Skin epidermis (tissue), 12 donors: ENCODE results near the gene GALNTL6.
"Not testable (repeated sequence)": the region's sequence is repeated elsewhere in the genome, so short reads cannot be mapped to it uniquely, and the experiment has no call there.

ENCODE experiments used
- H3K27ac ChIP-seq, 21 experiments: fragments of 200-600 bp; sonication (generic) in 11 of 21; one replicate each; pipeline ENCODE4 v1.5.0; 2020; ENCODE audit warnings: mild to moderate bottlenecking in 3 of 21, inconsistent platforms in 2 of 21, moderate library complexity in 2 of 21
- H3K4me3 ChIP-seq, 7 experiments: fragments of 200-600 bp; sonication (generic) in 2 of 7; one replicate each; pipeline ENCODE4 v1.5.0; 2020; ENCODE audit warnings: inconsistent platforms in 2 of 7, mild to moderate bottlenecking in 2 of 7, moderate library complexity in 1 of 7

Gene GALNTL6

DNA sequence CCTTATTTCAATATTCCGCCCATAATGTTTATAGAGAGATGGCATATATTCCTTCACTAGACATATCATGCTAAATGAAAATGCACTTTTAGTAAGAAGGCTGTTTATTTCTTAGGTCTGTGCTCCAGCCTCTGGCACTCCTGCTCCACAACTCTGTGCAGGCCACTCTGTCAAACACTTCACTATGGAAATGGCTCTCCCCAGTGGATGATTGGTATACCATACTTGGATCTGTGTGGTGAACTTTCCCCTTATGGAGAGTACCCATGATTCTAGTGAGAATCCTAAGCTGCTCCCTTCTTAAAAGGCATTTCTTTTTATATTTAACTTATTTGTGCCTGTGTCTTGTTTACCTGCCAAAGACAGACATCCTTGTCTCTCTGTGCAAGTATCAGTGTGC lies 875.3 kb downstream of the GALNTL6 start:
- Histone ChIP-seq H3K4me3 (no peak overlapping the region), H3K27ac (no peak overlapping the region)

DNA sequence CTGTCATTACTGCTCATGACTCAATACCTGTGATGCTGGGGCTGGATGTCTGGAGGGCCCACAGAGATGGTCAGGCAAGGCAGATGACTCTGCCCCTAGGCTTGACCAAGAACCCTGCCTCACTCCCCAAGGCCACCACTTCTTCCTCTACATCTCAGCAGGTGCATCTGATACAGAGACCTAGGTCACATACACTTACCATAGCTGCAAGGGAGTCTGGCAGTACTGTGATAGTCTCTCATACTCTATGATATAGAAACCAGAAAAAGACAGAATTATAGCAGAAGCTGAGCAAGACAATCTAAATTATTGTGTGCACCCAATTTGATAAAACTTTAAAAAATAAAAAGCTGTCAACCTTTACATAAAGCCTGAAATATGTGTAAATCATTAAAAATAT lies 878.3 kb downstream of the GALNTL6 start:
- no peak overlapping the region for H3K27ac ChIP-seq
- no peak overlapping the region for H3K4me3 ChIP-seq

DNA sequence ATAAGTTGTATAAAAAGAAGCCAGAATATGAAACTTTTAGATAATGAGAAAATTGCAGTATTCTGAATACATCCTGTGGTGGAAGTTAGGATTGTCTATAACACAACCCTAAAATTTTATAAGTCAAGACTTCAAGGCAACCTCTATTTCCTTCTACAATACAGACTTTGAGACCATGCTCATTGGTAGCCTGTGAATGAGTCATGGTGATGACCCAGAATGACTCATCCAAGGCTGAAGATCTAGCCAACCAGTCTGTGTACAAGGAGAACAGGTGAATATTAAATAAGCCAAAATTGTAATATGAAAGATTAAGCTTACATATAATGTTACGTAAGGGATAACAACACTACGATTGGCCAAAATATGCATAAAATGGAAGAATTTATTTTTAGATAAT lies 879.5 kb downstream of the GALNTL6 start:
- Histone ChIP-seq H3K4me3 (no peak overlapping the region), H3K27ac (no peak overlapping the region)

DNA sequence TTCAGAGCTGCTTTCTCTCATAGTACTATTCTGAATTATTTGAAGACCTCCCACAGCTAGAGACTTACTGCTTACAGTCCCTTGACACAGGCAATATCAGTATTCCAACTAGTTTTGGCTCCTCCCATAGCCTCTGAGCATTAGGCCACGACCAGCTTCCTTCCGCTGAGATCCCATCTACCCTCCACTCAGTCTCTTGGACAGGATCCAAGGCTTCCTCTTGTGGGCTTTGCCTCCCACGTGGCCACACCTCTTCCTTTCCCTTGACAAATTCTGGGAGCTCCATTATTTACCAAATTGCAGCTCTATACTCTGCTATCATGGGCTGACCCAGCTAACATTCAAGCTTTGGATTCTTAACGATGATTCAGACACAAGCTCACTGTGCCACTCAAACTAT lies 885.1 kb downstream of the GALNTL6 start:
- Histone ChIP-seq H3K4me3 (no peak overlapping the region), H3K27ac (no peak overlapping the region)

DNA sequence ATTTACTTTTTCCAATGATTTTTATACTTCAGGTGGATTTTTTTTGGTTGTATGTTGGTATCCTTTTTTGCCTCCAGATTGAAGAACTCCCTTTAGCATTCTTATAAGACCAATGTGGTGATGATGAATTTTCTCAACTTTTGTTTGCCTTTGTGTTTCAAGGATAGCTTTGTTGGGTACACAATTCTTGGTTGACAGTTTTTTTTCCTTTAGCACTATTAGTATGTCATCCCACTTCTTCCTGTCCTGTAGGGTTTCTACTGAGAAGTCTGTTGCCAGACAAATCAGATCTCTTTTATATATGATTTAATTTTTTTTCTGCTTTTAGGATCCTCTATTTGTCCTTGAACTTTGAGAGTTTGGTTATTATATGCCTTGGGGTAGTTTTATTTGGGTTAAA lies 892.4 kb downstream of the GALNTL6 start:
- Histone ChIP-seq H3K27ac (no peak overlapping the region), H3K4me3 (no peak overlapping the region)

DNA sequence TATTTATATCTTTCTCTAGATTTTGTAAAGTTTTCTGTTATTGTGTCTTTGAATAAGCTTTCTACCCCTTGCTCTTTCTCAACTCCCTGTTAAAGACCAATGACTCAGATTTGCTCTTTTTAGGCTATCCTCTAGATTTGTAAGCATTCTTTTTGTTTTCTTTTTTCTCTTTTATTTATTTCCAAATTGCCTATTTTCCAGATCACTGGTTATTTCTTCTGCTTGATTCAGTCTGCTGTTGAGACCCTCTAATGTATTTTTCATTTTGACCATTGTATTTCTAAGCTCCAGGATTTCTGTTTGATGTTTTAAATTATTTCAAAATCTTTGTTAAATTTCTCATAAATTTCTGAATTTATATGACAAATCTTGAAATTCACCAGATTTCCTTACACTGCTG lies 892.8 kb downstream of the GALNTL6 start:
- no peak overlapping the region for H3K27ac ChIP-seq

DNA sequence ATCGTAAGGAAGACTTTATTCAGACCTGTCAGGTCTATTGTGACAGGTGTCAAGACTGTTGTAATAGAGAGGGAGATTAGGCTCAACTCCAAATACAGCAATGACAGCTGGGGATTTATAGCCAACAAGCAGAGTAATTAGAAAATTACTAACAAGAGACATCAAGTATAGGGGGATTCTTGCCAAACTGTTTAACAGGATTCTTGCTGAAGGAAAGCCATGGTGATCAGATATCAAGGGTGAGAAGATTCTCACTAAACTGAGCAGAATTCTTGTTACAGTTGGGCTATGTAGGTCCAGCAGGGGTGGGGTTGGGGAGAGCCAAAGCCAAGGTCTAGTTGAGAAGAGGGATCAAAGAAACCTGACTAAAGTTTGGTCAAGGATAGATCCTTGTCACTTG lies 894.4 kb downstream of the GALNTL6 start:
- Histone ChIP-seq H3K27ac (no peak overlapping the region), H3K4me3 (no peak overlapping the region)

More for the DNA sequence above, 892.8 kb downstream of the GALNTL6 start:
- H3K4me3 ChIP-seq, result no peak overlapping the region

DNA sequence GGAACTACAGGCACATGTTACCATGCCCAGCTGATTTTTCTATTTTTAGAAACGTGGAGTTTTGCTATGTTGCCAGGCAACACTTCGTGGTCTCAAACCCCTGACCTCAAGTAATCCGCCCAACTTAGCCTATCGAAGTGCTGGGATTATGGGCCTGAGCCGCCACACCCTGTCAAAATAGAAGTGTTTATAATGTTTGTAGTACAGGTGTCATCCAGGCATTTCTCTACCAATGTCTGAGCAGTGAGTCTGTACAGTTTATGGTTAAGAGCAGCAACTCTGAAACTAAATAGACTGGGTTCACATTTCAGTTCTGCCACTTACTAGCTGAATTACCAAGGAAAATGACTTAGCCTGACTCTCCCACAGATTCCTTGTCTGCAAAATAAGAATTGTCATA lies 895.0 kb downstream of the GALNTL6 start:
- Histone ChIP-seq H3K4me3 (no peak overlapping the region), H3K27ac (no peak overlapping the region)

DNA sequence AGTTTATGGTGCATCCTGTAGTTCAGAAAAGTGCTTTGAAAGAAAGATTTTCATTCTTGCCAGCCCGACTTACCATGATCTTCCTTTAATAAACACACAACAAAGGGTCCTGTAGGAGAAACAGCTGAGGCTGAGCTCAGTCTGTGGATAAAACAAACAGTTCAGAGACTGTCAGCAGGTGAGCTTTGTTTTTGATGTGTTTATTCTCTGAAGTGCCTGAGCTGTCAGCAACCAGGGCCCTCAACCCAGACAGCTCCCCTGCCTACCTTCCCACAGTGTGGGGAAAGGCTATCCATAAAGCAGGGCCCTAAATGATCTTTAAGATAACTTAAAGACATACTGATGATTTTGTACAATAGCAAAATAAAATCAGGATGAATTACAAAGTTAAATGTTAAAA lies 896.2 kb downstream of the GALNTL6 start:
- Histone ChIP-seq H3K4me3 (no peak overlapping the region), H3K27ac (no peak overlapping the region)

DNA sequence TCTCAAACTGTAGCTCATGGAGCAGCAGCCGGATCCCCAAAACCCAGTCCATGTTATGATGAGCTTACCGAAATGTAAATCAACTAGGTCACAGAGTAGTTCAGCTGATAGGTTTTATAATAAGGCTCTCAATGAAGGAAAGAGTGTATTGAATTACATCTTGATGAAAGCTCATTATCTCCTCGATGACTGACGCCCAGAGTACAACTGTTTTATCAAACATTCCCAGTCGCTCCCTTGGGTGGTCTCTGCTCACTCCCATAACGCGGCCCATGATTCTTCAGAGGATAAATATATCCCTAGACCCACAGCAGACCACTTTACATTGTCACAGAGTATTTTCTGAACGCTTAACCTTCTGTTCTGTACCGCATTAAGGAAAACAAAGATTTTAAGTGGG lies 903.1 kb downstream of the GALNTL6 start:
- H3K27ac ChIP-seq, result no peak overlapping the region
- H3K4me3 ChIP-seq, result no peak overlapping the region

DNA sequence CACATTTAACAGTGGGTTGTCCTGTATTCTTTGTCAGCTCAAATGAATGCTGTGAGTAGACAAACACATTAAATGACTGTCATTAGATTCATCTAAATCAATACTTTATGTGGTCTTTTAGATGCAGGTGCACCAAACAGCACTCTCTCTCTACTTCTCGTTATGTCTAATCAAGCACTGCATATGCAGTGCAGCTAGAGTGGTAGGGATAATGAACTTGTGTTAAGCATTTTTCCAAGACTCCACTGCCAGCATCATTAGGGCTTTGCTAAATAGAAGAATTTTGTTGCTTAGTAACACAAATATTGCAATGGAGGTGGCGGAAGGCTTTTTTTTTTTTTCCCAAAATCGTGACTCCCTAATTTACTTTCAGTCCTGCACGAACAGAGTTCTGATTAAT lies 908.5 kb downstream of the GALNTL6 start:
- Histone ChIP-seq H3K27ac (no peak overlapping the region), H3K4me3 (no peak overlapping the region)

DNA sequence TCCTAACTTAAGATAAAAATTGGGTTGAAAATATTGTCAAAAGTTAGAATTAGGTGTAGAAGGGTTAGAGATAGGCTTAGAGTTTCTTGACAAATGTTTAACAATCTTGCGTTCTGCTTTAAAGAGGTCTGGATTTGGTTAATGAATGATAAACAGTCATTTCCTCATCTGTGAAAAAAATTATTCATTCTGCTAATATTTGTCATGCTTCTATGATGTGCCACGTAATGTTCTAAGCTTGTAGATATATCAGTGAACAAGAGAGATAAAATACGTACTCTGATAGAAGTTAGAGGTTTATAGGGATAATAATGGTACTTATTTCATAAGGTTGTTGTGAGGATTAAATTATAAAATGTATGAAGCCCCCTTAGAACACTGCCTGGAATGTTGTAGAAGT lies 912.4 kb downstream of the GALNTL6 start:
- Histone ChIP-seq H3K27ac (no peak overlapping the region), H3K4me3 (no peak overlapping the region)

DNA sequence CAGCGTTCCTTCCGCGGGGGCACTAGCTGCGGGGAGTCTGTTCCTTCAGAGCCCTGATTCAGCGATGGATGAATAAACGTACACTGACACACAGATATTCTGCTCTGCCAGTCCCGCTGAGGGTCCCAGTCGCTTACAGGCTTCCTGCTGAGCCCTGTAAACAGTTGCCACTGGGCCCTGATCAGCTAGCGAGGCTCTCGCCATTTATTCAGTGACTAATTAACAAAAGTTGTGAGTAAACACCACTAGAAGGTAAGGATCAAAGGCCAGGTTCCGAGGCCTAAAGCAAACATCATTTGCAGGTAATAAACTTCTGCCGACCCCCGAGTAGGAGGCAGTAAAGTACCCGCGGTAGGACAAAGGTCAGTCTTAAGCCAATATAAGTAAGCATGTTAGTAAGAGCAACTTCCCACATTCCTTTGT lies 912.8 kb downstream of the GALNTL6 start:
- Histone ChIP-seq H3K4me3 (no peak overlapping the region), H3K27ac (no peak overlapping the region)

DNA sequence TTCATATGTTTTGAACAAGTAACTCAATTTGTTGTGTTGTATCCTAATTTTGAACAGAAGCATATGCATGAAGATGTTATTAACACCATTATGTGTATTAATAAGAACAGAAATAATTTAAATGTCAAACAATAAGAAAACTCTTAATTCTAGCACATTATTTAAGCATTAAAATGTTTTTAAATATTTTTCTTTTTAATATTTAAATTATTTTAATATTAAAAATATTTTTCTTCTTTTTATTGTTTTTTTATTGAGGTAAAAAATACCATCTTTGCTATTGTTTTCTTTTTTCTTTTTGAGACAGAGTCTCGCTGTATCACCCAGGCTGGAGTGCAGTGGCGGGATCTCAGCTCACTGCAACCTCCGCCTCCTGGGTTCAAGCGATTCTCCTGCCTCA lies 914.4 kb downstream of the GALNTL6 start:
- H3K4me3 ChIP-seq, result no peak overlapping the region
- no peak overlapping the region for H3K27ac ChIP-seq

DNA sequence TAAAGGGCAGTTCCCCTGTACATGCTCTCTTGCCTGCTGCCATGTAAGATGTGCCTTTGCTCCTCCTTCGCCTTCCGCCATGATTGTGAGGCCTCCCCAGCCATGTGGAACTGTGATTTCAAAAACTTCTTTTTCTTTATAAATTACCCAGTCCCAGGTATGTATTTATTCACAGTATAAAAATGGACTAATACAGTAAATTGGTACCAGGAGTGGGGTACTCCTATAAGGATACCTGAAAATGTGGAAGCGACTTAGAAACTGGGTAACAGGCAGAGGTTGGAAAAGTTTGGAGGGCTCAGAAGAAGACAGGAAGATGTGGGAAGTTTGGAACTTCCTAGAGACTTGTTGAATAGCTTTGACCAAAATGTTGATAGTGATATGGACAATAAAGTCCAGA lies 920.4 kb downstream of the GALNTL6 start:
- not testable (repeated sequence) for H3K27ac ChIP-seq

DNA sequence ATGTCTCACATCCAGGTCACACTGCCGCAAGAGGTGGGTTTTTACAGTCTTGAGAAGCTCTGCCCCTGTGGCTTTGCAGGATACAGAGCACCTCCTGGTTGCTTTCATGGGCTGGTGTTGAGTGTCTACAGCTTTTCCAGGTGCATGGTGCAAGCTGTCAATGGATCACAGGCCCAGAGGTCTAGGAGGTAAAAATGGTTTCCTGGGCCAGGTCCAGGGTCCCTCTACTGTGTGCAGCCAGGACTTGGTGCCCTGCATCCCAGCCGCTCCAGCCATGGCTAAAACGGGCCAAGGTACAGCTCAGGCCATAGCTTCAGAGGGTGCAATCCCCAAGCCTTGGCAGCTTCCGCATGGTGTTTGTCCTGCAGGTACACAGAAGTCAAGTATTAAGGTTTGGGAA lies 921.4 kb downstream of the GALNTL6 start:
- no peak overlapping the region for H3K27ac ChIP-seq
- H3K4me3 ChIP-seq, result no peak overlapping the region

More for the DNA sequence above, 920.4 kb downstream of the GALNTL6 start:
- H3K4me3 ChIP-seq, result not testable (repeated sequence)

DNA sequence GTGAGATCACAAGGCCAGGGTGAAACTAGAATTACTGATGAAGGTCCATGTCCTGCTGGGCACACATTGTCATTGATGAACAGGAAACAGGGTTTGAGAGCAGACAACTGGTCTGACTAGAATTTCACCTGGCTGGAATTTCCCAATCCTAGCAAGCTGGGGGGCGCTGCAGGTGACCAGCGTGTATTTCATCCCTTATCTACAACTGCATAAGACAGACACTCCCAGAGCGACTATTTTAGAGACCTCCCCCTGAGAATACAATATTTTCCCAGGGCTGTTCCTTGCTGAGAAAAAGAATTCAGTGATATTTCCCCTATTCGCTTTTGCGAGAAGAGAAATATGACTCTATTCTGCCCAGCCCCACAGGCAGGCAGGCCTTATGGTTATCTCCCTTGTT lies 922.8 kb downstream of the GALNTL6 start:
- no peak overlapping the region for H3K4me3 ChIP-seq
- no peak overlapping the region for H3K27ac ChIP-seq

DNA sequence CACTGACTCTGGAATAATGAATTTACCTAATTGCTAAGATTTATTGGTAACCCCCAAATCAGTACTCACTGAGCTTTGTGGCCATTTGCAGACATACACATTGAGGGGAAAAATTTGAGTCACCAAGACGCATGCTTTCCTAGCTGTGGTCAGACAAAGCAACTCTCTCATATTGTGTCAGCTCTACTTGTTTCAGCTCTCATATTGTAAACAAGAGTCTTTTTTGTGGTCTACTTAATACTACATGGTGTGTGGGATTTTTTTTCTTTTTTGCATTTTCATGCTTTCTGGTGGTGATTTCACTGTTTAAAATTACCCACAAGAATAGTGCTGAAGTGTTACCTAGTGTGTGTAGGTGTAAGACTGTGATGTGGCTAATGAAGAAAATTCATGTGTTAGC lies 927.2 kb downstream of the GALNTL6 start:
- H3K27ac ChIP-seq, result no peak overlapping the region
- H3K4me3 ChIP-seq, result no peak overlapping the region

DNA sequence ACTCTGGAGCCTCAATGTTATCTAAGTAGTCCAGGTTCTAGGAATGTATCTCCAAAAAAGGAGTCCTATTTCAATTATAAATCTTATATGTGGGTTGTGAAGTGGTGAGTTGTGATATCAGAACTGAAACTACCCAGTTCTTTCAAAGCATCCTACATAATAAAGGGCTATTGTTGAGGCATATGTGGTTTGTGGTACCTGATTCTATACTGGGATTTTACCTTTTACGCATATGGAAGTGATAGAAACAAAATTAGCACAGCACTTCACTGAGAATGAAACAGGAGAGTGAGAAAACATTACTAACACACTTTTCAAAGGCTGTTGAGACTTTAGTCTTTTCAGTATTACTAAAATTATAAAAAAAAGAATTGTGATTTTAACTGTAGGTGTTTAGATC lies 937.7 kb downstream of the GALNTL6 start:
- H3K27ac ChIP-seq, result no peak overlapping the region
- no peak overlapping the region for H3K4me3 ChIP-seq

DNA sequence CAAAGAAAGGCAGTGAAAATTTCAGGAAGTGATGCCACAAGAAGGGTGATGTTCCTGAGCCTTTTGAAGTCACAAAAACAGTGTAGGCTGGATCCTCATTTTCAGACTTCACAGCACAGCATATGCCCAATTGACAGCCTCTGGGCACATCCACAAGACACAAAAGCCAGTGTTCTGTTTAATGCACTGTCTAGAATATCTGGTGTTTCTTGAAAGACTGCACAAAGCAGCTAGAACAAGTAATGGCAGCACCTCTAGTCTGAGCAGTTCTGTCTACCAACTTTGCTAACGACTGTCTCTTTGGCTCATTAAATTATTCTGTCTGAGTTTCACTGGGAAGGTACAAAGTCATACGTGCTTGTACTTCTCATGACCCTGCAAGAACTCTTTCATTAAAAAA lies 938.3 kb downstream of the GALNTL6 start:
- Histone ChIP-seq H3K4me3 (no peak overlapping the region), H3K27ac (no peak overlapping the region)

DNA sequence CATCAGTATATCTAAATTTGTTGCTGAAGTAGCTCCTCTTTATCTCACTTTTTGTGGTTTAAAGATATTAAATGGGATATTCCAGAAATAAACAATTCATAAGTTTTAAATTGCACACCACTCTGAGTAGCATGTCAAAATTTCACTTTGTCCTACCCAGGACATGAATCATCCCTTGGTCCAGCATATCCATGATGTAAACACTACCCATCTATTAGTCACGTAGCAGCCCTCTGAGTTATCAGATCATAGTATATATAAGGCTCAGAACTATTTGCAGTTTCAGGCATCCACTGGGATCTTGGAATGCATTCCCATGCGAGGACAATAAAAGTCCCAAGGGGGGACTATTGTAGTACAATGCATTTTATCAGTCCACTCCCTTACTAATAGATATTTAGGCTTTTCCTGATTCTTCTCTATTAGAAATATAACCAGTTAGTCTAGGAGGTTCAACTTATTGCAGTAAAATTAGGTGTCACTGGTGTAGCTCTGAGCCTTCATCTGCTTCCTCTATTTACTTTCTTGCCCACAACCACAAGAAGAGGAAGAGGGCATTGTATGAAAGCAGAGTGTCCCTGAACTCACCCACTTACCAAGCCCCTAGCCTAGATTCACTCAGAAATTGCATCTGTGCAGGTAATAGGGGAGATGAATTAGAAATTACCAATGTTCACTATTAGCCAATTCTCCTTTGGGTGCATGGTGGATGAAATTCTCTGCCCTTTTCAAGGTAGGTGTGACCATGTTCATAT lies 945.6 kb downstream of the GALNTL6 start:
- no peak overlapping the region for H3K27ac ChIP-seq

DNA sequence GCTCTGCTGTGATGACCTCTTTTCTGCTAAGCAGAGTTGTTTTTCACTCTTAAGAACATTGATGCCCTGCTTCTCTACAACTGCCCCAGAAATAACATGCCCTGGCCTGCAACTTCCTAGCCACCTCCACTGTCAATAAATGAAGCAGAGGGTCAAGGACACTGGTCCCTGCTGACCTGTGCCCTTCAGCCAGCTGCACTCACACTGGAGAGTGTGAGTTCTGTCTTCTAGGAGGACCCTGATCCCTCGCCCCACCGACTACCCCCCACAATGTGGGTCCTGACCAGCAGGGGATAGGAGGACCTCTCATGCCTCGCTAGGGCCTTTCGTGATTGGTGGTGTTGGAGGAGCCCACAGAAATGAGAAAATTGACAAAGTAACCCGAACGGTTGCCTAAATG lies 947.3 kb downstream of the GALNTL6 start:
- no peak overlapping the region for H3K27ac ChIP-seq
- no peak overlapping the region for H3K4me3 ChIP-seq

More for the DNA sequence above, 945.6 kb downstream of the GALNTL6 start:
- no peak overlapping the region for H3K4me3 ChIP-seq
